DOHH2 (cell line): Measurements from ENCODE around the gene KRTAP26-1.
A peak's percentile ranks its signal among the peaks of the same experiment; 100 is the strongest.

Experiments used
- H3F3A ChIP-seq: fragments of 200-600 bp; sonication (generic), shearing (Covaris generic); 2 replicates; pipeline ENCODE4 v1.6.0; 2016; ENCODE audit warnings: antibody characterized with exemption, mild to moderate bottlenecking; ENCODE audit not compliant: control insufficient read depth, insufficient read depth
- H3K27ac ChIP-seq: fragments of 200-600 bp; sonication (generic); 2 replicates; pipeline ENCODE4 v1.5.1; 2014; ENCODE audit warnings: low read depth, mild to moderate bottlenecking, low read length, moderate library complexity
- H3K27me3 ChIP-seq: fragments of 200-600 bp; sonication (generic); 2 replicates; pipeline ENCODE4 v1.6.1; 2014; ENCODE audit warnings: mild to moderate bottlenecking, low read length, mixed read lengths; ENCODE audit not compliant: control insufficient read depth
- H3K36me3 ChIP-seq: fragments of 200-600 bp; sonication (generic); 2 replicates; pipeline ENCODE4 v1.6.1; 2014; ENCODE audit warnings: mild to moderate bottlenecking, low read length, moderate library complexity, mixed read lengths; ENCODE audit not compliant: control insufficient read depth
- H3K4me1 ChIP-seq: fragments of 200-600 bp; sonication (generic); 2 replicates; pipeline ENCODE4 v1.6.1; 2014; ENCODE audit warnings: mild to moderate bottlenecking, low read length, mixed read lengths; ENCODE audit not compliant: control insufficient read depth
- H3K4me2 ChIP-seq: fragments of 200-600 bp; sonication (generic); 2 replicates; pipeline ENCODE4 v1.6.0; 2014; ENCODE audit warnings: mild to moderate bottlenecking, low read length, moderate library complexity
- H3K4me3 ChIP-seq: fragments of 200-600 bp; sonication (generic); 2 replicates; pipeline ENCODE4 v1.5.1; 2014; ENCODE audit warnings: mild to moderate bottlenecking, low read length, mixed read lengths
- H3K79me2 ChIP-seq: fragments of 200-600 bp; sonication (generic); 2 replicates; pipeline ENCODE4 v1.6.1; 2014; ENCODE audit warnings: mild to moderate bottlenecking, low read length, mixed read lengths; ENCODE audit not compliant: control insufficient read depth
- H3K9me2 ChIP-seq: fragments of 200-600 bp; sonication (generic); replicated peaks from 2 replicates; pipeline ENCODE4 v1.6.1; 2014; ENCODE audit warnings: mild to moderate bottlenecking, low read length, mixed read lengths; ENCODE audit not compliant: control insufficient read depth
- H3K9me3 ChIP-seq: fragments of 200-600 bp; sonication (generic); 2 replicates; pipeline ENCODE4 v1.6.1; 2014; ENCODE audit warnings: antibody characterized with exemption, low read length, mixed read lengths; ENCODE audit not compliant: control insufficient read depth, insufficient read depth
- H4K20me1 ChIP-seq: fragments of 200-600 bp; sonication (generic); 2 replicates; pipeline ENCODE4 v1.6.0; 2014; ENCODE audit warnings: low read depth, mild to moderate bottlenecking, antibody characterized with exemption, low read length, moderate library complexity; ENCODE audit not compliant: control insufficient read depth, insufficient read depth
- EZH2phosphoT487 ChIP-seq: fragments of 200-600 bp; sonication (generic); IDR thresholded peaks from 2 replicates; pipeline ENCODE4 v1.6.1; 2017; ENCODE audit warnings: borderline replicate concordance, mild to moderate bottlenecking, antibody characterized with exemption, low read length, moderate library complexity, mixed read lengths
- TF ChIP-seq, protein P1 (sequence below): fragments of 200-600 bp; sonication (generic); IDR thresholded peaks from one replicate; pipeline ENCODE4 v1.5.1; 2014; ENCODE audit warnings: antibody characterized with exemption, mild to moderate bottlenecking, low read depth, low read length; ENCODE audit not compliant: poor library complexity, severe bottlenecking

Gene KRTAP26-1

DNA sequence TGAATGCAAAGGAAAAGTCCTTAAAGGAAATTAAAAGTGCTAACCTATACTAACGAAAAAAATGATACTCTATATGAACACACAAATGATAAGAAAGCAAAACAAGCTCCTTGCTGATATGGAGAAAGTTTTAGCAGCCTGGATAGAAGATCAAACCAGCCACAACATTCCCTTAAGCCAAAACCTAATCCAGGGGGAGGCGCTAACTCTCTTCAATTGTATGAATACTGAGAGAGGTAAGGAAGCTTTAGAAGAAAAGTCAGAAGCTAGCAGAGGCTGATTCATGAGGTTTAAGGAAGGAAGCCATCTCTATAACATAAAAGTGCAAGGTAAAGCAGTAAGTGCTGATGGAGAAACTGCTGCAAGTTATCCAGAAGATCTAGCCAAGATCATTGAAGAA lies 24.9 kb upstream of the KRTAP26-1 start:
- no peaks in the 10 kb centered on the region for H3K9me3 ChIP-seq
- H3K36me3 ChIP-seq: no peaks in the 10 kb centered on the region
- H3K27me3 ChIP-seq: no peaks in the 10 kb centered on the region
- no peak overlapping the region for H3K4me2 ChIP-seq
- no peak for TF ChIP-seq EZH2phosphoT487
- TF ChIP-seq, protein P1, sequence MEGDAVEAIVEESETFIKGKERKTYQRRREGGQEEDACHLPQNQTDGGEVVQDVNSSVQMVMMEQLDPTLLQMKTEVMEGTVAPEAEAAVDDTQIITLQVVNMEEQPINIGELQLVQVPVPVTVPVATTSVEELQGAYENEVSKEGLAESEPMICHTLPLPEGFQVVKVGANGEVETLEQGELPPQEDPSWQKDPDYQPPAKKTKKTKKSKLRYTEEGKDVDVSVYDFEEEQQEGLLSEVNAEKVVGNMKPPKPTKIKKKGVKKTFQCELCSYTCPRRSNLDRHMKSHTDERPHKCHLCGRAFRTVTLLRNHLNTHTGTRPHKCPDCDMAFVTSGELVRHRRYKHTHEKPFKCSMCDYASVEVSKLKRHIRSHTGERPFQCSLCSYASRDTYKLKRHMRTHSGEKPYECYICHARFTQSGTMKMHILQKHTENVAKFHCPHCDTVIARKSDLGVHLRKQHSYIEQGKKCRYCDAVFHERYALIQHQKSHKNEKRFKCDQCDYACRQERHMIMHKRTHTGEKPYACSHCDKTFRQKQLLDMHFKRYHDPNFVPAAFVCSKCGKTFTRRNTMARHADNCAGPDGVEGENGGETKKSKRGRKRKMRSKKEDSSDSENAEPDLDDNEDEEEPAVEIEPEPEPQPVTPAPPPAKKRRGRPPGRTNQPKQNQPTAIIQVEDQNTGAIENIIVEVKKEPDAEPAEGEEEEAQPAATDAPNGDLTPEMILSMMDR: no peak
- no peaks in the 10 kb centered on the region for H3K79me2 ChIP-seq
- H3K4me1 ChIP-seq: no peaks in the 10 kb centered on the region
- H3K9me2 ChIP-seq: no peaks in the 10 kb centered on the region
- no peaks in the 10 kb centered on the region for H3F3A ChIP-seq
- H4K20me1 ChIP-seq: no peaks in the 10 kb centered on the region
- no peak overlapping the region for H3K27ac ChIP-seq
- H3K4me3 ChIP-seq: no peak overlapping the region

DNA sequence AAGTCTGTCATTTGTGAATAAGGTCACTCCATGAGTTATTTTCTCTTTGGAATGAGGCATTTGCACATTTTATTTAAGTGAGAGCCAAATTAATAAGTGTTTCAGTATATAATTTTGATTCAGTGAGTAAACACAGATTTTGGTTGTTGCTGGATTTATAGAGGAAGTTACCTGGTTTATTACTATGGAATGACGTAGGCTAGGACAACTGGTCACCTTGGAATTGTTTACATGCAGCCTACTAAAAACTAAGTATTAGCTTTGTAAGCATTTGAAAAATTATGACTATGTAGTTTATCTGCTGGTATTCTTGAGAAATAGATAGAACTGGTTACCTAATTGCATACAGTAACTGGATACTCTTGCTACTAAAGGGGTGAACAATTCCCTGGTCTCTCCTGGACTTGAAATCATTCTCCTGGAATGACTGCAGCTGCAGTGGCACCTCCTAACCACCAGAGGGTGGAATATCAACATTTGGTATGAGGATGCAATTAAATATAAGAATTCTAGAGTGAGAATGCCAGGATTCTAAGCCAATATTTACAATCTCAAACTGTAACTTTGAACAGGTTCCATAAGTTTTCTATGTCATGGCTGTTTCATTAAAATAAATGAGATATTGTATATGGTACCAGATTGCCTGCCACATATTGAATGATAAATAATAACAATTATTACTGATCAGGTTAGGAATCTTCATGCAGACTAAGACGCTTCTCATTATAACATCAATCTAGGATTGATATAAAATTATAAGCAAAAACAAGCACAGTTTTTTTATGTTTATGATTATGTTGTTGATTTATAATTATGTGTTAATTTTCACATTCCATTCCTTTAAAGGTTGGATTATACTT lies 20.8 kb upstream of the KRTAP26-1 start:
- Histone ChIP-seq H3K27me3 (no peaks in the 10 kb centered on the region), H3K9me3 (no peaks in the 10 kb centered on the region), H3K79me2 (no peaks in the 10 kb centered on the region), H3K9me2 (no peaks in the 10 kb centered on the region), H3K36me3 (no peaks in the 10 kb centered on the region), H3K4me2 (no peak overlapping the region), H3K4me3 (no peak overlapping the region), H3K27ac (no peak overlapping the region), H4K20me1 (no peaks in the 10 kb centered on the region), H3F3A (no peaks in the 10 kb centered on the region), H3K4me1 (no peaks in the 10 kb centered on the region)
- TF ChIP-seq, protein P1: peak; percentile 78
- no peak for TF ChIP-seq EZH2phosphoT487

DNA sequence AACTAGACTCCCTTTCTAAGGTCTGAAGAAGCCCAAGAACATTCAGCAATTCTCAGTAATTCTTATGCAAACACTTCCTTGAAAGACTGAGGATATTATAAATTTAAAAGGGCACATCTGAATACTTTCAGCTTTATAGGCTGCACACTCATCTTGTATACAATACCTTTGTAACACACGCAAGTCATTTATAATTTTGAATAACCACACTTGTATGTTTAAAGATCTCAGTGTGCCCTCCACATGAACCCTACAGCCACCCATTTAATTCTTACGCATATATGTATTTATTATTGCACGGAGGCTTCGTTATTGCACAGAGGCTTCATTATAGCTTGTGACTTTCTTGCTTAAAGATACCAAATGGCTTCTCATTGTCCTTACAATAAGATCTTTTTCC lies 18.6 kb upstream of the KRTAP26-1 start:
- Histone ChIP-seq H3K4me1 (no peaks in the 10 kb centered on the region), H3K9me3 (no peaks in the 10 kb centered on the region; the same call in 1 of the 2 replicates), H4K20me1 (no peaks in the 10 kb centered on the region), H3K9me2 (no peaks in the 10 kb centered on the region), H3K4me2 (no peak overlapping the region), H3K36me3 (no peaks in the 10 kb centered on the region), H3K27ac (no peak overlapping the region), H3F3A (no peaks in the 10 kb centered on the region), H3K27me3 (no peaks in the 10 kb centered on the region), H3K4me3 (no peak overlapping the region), H3K79me2 (no peaks in the 10 kb centered on the region)
- no peak for TF ChIP-seq EZH2phosphoT487
- TF ChIP-seq, protein P1: no peak
